DMS153 (cell line): Measurements from ENCODE around the gene SIDT2.

Experiments used
- DNase-seq: peaks from one replicate; lab custom pipeline; 2025; lab: John Stamatoyannopoulos, UW

Gene SIDT2

GRCh38 chr11:117222991-117223740 is 44.6 kb downstream of the SIDT2 start:
- DNase-seq: no peak

- DNase-seq: no peak
Observed at GRCh38 chr11:117223741-117224689, 45.5 kb downstream of the SIDT2 start.

- no peak for DNase-seq
Observed at GRCh38 chr11:117225553-117226170, 47.1 kb downstream of the SIDT2 start.

GRCh38 chr11:117226388-117227385 is 48.1 kb downstream of the SIDT2 start:
- peak; percentile 59 for DNase-seq

GRCh38 chr11:117228091-117228490 is 49.5 kb downstream of the SIDT2 start:
- no peak for DNase-seq

- no peak for DNase-seq
Observed at GRCh38 chr11:117229411-117229810, 50.9 kb downstream of the SIDT2 start.

GRCh38 chr11:117229931-117230285 is 51.4 kb downstream of the SIDT2 start:
- no peak for DNase-seq

GRCh38 chr11:117230286-117230961 is 51.9 kb downstream of the SIDT2 start:
- DNase-seq: no peak

GRCh38 chr11:117230999-117231841 is 52.7 kb downstream of the SIDT2 start:
- DNase-seq: no peak

- no peak for DNase-seq
Observed at GRCh38 chr11:117231842-117232091, 53.2 kb downstream of the SIDT2 start, which contains the start of gene PCSK7. Gene PCSK7 (minus strand): TSS chr11:117232073. CDS start chr11:117229844, 2,229 bp downstream.

GRCh38 chr11:117232092-117232878 is 53.7 kb downstream of the SIDT2 start, which contains the start of gene RNF214:
Gene RNF214 (plus strand): TSS chr11:117232671. CDS start chr11:117234273, 1,602 bp downstream.
- DNase-seq: peak; percentile 61

GRCh38 chr11:117232911-117233409 is 54.4 kb downstream of the SIDT2 start:
- no peak for DNase-seq

GRCh38 chr11:117238221-117238620 is 59.7 kb downstream of the SIDT2 start:
- no peak for DNase-seq

GRCh38 chr11:117239295-117239694 is 60.8 kb downstream of the SIDT2 start:
- no peak for DNase-seq
